ENCODE data around the gene CCDC110.

CCDC110 gene

GRCh38 chr4:185470501-185471195, 885 bp downstream of the CCDC110 start:
- peak; percentile 53 for DNase-seq

GRCh38 chr4:185469580-185470154, 1.9 kb downstream of the CCDC110 start:
- DNase-seq, result no peak

- DNase-seq, result no peak
These were observed 2.5 kb downstream of the CCDC110 start for GRCh38 chr4:185468999-185469398.

- no peak for DNase-seq
These were observed 3.5 kb downstream of the CCDC110 start for GRCh38 chr4:185467991-185468390.

GRCh38 chr4:185467101-185467500, 4.4 kb downstream of the CCDC110 start:
- no peak for DNase-seq

GRCh38 chr4:185465707-185466106, 5.8 kb downstream of the CCDC110 start:
- DNase-seq, result no peak

GRCh38 chr4:185464887-185465286, 6.6 kb downstream of the CCDC110 start:
- DNase-seq, result no peak

- DNase-seq, result no peak
These were observed 7.3 kb downstream of the CCDC110 start for GRCh38 chr4:185464183-185464582.

GRCh38 chr4:185463541-185463940, 8.0 kb downstream of the CCDC110 start:
- DNase-seq, result no peak

- DNase-seq, result no peak
These were observed 10.0 kb downstream of the CCDC110 start for GRCh38 chr4:185461565-185461964.

GRCh38 chr4:185457136-185457535, 14.4 kb downstream of the CCDC110 start:
- no peak for DNase-seq

GRCh38 chr4:185456131-185456530, 15.4 kb downstream of the CCDC110 start:
- DNase-seq, result no peak

- no peak for DNase-seq
These were observed 26.3 kb downstream of the CCDC110 start for GRCh38 chr4:185445209-185445608.

- DNase-seq, result no peak
These were observed 30.1 kb downstream of the CCDC110 start for GRCh38 chr4:185441479-185441878.

- DNase-seq, result no peak
These were observed 33.7 kb downstream of the CCDC110 start for GRCh38 chr4:185437809-185438208.

GRCh38 chr4:185435466-185435865, 36.1 kb downstream of the CCDC110 start:
- no peak for DNase-seq

GRCh38 chr4:185429660-185430059, 41.9 kb downstream of the CCDC110 start:
- no peak for DNase-seq

GRCh38 chr4:185426960-185427688, 44.4 kb downstream of the CCDC110 start:
- no peak for DNase-seq

- DNase-seq, result peak; percentile 76
These were observed 45.7 kb downstream of the CCDC110 start, which contains the start of gene UFSP2 for GRCh38 chr4:185425647-185426352. Gene UFSP2, minus strand, starts transcription at chr4:185425964. Its CDS starts 96 bp downstream, at chr4:185425868.

- no peak for DNase-seq
These were observed 46.5 kb downstream of the CCDC110 start for GRCh38 chr4:185424905-185425646.

- no peak for DNase-seq
These were observed 50.0 kb downstream of the CCDC110 start for GRCh38 chr4:185421366-185422124.

- no peak for DNase-seq
These were observed 54.6 kb downstream of the CCDC110 start for GRCh38 chr4:185416955-185417354.
